Endothelial cell of umbilical vein (primary cell): ENCODE measurements around the gene PLEKHO1. TPM values are rescaled to one million over a fixed set of nuclear protein-coding genes. Genes with fewer than 3 reads are reported as not detected.

Experiments used
- BruUV-seq: library from RNA; stranded (reverse); fragments of 400-500 nt; replicated peaks from 2 replicates; lab custom pipeline; 2021; lab: Mats Ljungman, UMichigan
- CTCF ChIA-PET: fragments of 300-600, 350-600 bp; sonication (Branson Sonifier 250); formaldehyde crosslinking; loops from one replicate; lab custom pipeline; 2021; ENCODE audit warnings: antibody characterized with exemption, inconsistent platforms; lab: Charles Lee
- POLR2A ChIA-PET: fragments of 300-600, 350-600 bp; sonication (Branson Sonifier 250); formaldehyde crosslinking; loops from one replicate; lab custom pipeline; 2021; ENCODE audit warnings: antibody characterized with exemption, inconsistent platforms; lab: Charles Lee
- DNase-seq: peaks from one replicate; pipeline ENCODE4 v3.0.0-alpha.2; 2011; ENCODE audit warnings: low read depth, low spot score
- FAIRE-seq: peaks from 2 replicates; lab custom pipeline; 2011; peaks lifted over from hg19 to GRCh38; lab: Jason Lieb, UNC
- H2AFZ ChIP-seq: 2 replicates; pipeline ENCODE4 v1.6.0; 2012; ENCODE audit warnings: low read depth, low read length, control low read depth, inconsistent platforms
- H3K27ac ChIP-seq: 2 replicates; pipeline ENCODE4 v1.5.1; 2011; ENCODE audit warnings: low read depth, mild to moderate bottlenecking, control low read depth, low read length, moderate library complexity; ENCODE audit not compliant: insufficient read depth
- H3K27me3 ChIP-seq, 2 experiments: 2 replicates each; pipeline versions ENCODE4 v1.6.0 to v1.6.1; 2011; ENCODE audit warnings: low read length in 2 of 2, mixed read lengths in 1 of 2; ENCODE audit not compliant: control insufficient read depth in 2 of 2, insufficient read depth in 2 of 2
- H3K36me3 ChIP-seq, 2 experiments: 2 replicates in 1 of 2; 3 replicates in 1 of 2; pipeline ENCODE4 v1.5.1; 2011; ENCODE audit warnings: low read length in 2 of 2, mild to moderate bottlenecking in 1 of 2, moderate library complexity in 1 of 2; ENCODE audit not compliant: control insufficient read depth in 2 of 2, insufficient read depth in 2 of 2; ENCODE audit errors: extremely low read depth in 1 of 2
- H3K4me1 ChIP-seq: 3 replicates; pipeline ENCODE4 v1.5.1; 2011; ENCODE audit warnings: mild to moderate bottlenecking, low read length; ENCODE audit not compliant: control insufficient read depth, insufficient read depth; ENCODE audit errors: extremely low read depth
- H3K4me2 ChIP-seq: 2 replicates; pipeline ENCODE4 v1.6.1; 2011; ENCODE audit warnings: low read length, control low read depth, mixed read lengths; ENCODE audit not compliant: insufficient read depth
- H3K4me3 ChIP-seq, 3 experiments: fragments of 200-600 bp in 1 of 3; sonication (generic), shearing (Covaris generic) in 1 of 3; replicated peaks in 1 of 3; 2 replicates each; pipeline ENCODE4 v1.5.1; 2011 to 2016; ENCODE audit warnings: control low read depth in 3 of 3, low read length in 3 of 3, mild to moderate bottlenecking in 2 of 3, inconsistent platforms in 1 of 3, low read depth in 1 of 3, moderate library complexity in 1 of 3; ENCODE audit not compliant: insufficient read depth in 1 of 3
- H3K79me2 ChIP-seq: 2 replicates; pipeline ENCODE4 v1.6.0; 2012; ENCODE audit warnings: low read length, inconsistent platforms; ENCODE audit not compliant: control insufficient read depth, insufficient read depth
- H3K9ac ChIP-seq: replicated peaks from 2 replicates; pipeline ENCODE3; 2011; ENCODE audit warnings: low read length, control low read depth; ENCODE audit not compliant: insufficient read depth; ENCODE audit errors: extremely low read depth
- H3K9me1 ChIP-seq: replicated peaks from 3 replicates; pipeline ENCODE4 v1.6.0; 2011; ENCODE audit warnings: mild to moderate bottlenecking, low read length; ENCODE audit not compliant: control insufficient read depth, insufficient read depth; ENCODE audit errors: extremely low read depth
- H3K9me3 ChIP-seq: replicated peaks from 2 replicates; pipeline ENCODE4 v1.5.1; 2012; ENCODE audit warnings: low read length, inconsistent platforms; ENCODE audit not compliant: control insufficient read depth, insufficient read depth
- H4K20me1 ChIP-seq: replicated peaks from 2 replicates; pipeline ENCODE3; 2011; ENCODE audit warnings: mild to moderate bottlenecking, low read length; ENCODE audit not compliant: control insufficient read depth, insufficient read depth; ENCODE audit errors: extremely low read depth
- EZH2 ChIP-seq: IDR thresholded peaks from 2 replicates; pipeline ENCODE4 v1.6.1; 2012; ENCODE audit warnings: borderline replicate concordance, low read depth, mild to moderate bottlenecking, moderate library complexity, low read length, inconsistent platforms; ENCODE audit not compliant: severe bottlenecking
- FOS ChIP-seq: IDR thresholded peaks from 2 replicates; pipeline ENCODE4 v1.6.1; 2011; ENCODE audit warnings: mild to moderate bottlenecking, low read length, moderate library complexity, borderline replicate concordance; ENCODE audit not compliant: insufficient read depth
- GATA2 ChIP-seq: IDR thresholded peaks from 2 replicates; pipeline ENCODE4 v1.7.0; 2011; ENCODE audit warnings: low read depth, mild to moderate bottlenecking, moderate library complexity, mixed read lengths, low read length; ENCODE audit not compliant: insufficient read length, insufficient read depth
- JUN ChIP-seq: IDR thresholded peaks from 2 replicates; pipeline ENCODE4 v1.6.1; 2011; ENCODE audit warnings: borderline replicate concordance, low read depth; ENCODE audit not compliant: insufficient read length, insufficient read depth
- MAX ChIP-seq: IDR thresholded peaks from 2 replicates; pipeline ENCODE4 v1.6.1; 2011; ENCODE audit not compliant: insufficient read depth, insufficient read length
- MYC ChIP-seq: IDR thresholded peaks from one replicate; pipeline ENCODE4 v1.6.1; 2011; ENCODE audit warnings: mild to moderate bottlenecking, low read depth, low read length
- POLR2A ChIP-seq: IDR thresholded peaks from 2 replicates; pipeline ENCODE4 v1.6.1; 2012; ENCODE audit warnings: low read depth, mild to moderate bottlenecking, control low read depth, low read length
- dilution Hi-C: fragments of 300-500 bp; cut with MboI; formaldehyde crosslinking; loops from one replicate; pipeline ENCODE4 v1.15.0; 2019; ENCODE audit warnings: low sequenced_read_pairs; ENCODE audit not compliant: extremely low pct_ligation_motif_present
- intact Hi-C: fragments of 100-400 bp; cut with micrococcal nuclease; formaldehyde crosslinking; loops from one replicate; pipeline ENCODE4 v1.10.0; 2022
- polyA plus RNA-seq, 4 experiments: library from polyadenylated mRNA; depleted of rRNA in 3 of 4; stranded (reverse) in 3 of 4; unstranded in 1 of 4; fragments of >200 nt; gene quantifications; 2 replicates each; pipeline versions ENCODE4 v1.2.1 to v1.2.3, GENCODE V29; 2011 to 2012; ENCODE audit warnings: missing spikeins in 1 of 4
- total RNA-seq: library from RNA; stranded (reverse); gene quantifications from 2 replicates; pipeline ENCODE4 v1.2.3, GENCODE V29; 2021
- TF ChIP-seq, protein P1 (sequence below), 2 donors: IDR thresholded peaks; 1 replicate in 1 of 2; 2 replicates in 1 of 2; pipeline ENCODE4 v1.5.1; 2011; ENCODE audit warnings: low read length in 2 of 2, mild to moderate bottlenecking in 2 of 2, moderate library complexity in 2 of 2, control low read depth in 1 of 2, inconsistent platforms in 1 of 2, low read depth in 1 of 2; ENCODE audit not compliant: insufficient read depth in 1 of 2; ENCODE audit errors: extremely low read depth in 1 of 2

The PLEKHO1 gene
- total and polyA plus RNA-seq, 2 donors (not counting 3 experiments of a cell fraction or from before 2014, with no cell fraction given): 59.8 to 101 TPM

- Histone ChIP-seq H3K4me1 (no peaks in the 10 kb centered on the region), H3K9me3 (no peaks in the 10 kb centered on the region), H4K20me1 (no peaks in the 10 kb centered on the region), H3K79me2 (no peaks in the 10 kb centered on the region), H3K9ac (no peak overlapping the region), H3K4me3 (no peak overlapping the region), H3K27me3 (no peaks in the 10 kb centered on the region), H3K27ac (no peak overlapping the region), H3K4me2 (no peak overlapping the region), H3K36me3 (no peaks in the 10 kb centered on the region), H2AFZ (no peak overlapping the region), H3K9me1 (no peaks in the 10 kb centered on the region)
- POLR2A ChIA-PET: no interaction called here
- no peak for FAIRE-seq
- dilution Hi-C loops: no loop called here
- TF ChIP-seq GATA2 (no peak), JUN (no peak)
- TF ChIP-seq, protein P1, sequence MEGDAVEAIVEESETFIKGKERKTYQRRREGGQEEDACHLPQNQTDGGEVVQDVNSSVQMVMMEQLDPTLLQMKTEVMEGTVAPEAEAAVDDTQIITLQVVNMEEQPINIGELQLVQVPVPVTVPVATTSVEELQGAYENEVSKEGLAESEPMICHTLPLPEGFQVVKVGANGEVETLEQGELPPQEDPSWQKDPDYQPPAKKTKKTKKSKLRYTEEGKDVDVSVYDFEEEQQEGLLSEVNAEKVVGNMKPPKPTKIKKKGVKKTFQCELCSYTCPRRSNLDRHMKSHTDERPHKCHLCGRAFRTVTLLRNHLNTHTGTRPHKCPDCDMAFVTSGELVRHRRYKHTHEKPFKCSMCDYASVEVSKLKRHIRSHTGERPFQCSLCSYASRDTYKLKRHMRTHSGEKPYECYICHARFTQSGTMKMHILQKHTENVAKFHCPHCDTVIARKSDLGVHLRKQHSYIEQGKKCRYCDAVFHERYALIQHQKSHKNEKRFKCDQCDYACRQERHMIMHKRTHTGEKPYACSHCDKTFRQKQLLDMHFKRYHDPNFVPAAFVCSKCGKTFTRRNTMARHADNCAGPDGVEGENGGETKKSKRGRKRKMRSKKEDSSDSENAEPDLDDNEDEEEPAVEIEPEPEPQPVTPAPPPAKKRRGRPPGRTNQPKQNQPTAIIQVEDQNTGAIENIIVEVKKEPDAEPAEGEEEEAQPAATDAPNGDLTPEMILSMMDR (IDR thresholded peaks at IDR 0.05; ENCODE audit: extremely low read depth in 1 of 2, insufficient read depth in 1 of 2, low read depth in 1 of 2, low read length in 2 of 2): no peak
- no peak for DNase-seq
- CTCF ChIA-PET: interaction anchor here (0.8 to 1.5 kb wide), 3 partner anchors 14 to 59 kb away, joined by 3 to 4 read pairs (median 3); no protein-coding TSS in a partner anchor
- intact Hi-C loops: no loop called here
- no TSS peak for BruUV-seq
Observed at GRCh38 chr1:150127868-150128267, 21.8 kb upstream of the PLEKHO1 start.

DNA sequence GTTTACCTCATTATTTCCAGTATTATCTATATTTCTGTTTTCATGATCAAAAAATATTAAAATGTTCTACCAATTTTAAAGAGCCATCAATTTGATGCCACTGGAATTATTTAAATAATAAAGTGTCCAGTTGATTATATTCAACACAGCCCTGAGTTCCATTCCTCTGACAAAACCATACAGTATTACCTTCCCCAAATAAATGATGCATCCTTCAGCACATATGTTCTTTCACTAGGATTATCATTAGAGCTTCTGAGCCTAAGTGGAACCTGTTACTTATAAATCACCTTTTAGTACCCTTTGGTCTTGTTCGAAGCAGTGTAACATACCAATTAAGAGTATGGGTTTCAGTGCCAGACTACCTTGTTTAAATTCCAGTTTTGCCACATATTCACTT is 17.3 kb upstream of the PLEKHO1 start:
- Histone ChIP-seq H3K27ac (no peak overlapping the region), H3K27me3 (no peaks in the 10 kb centered on the region), H3K4me2 (no peak overlapping the region), H3K4me1 (no peaks in the 10 kb centered on the region), H2AFZ (no peak overlapping the region), H4K20me1 (no peaks in the 10 kb centered on the region), H3K9me3 (no peaks in the 10 kb centered on the region), H3K36me3 (no peaks in the 10 kb centered on the region), H3K9me1 (no peaks in the 10 kb centered on the region), H3K79me2 (no peaks in the 10 kb centered on the region), H3K4me3 (no peak overlapping the region), H3K9ac (no peak overlapping the region)
- BruUV-seq: no TSS peak
- dilution Hi-C loops: no loop called here
- FAIRE-seq (no peak), DNase-seq (no peak)
- ChIA-PET CTCF (interaction anchor here (1.5 to 1.9 kb wide), 2 partner anchors 34 to 82 kb away, joined by 5 read pairs; no protein-coding TSS in a partner anchor), POLR2A (no interaction called here)
- intact Hi-C loops: no loop called here
- no peak for TF ChIP-seq POLR2A
- TF ChIP-seq MAX: no peak
- TF ChIP-seq FOS: no peak
- no peak for TF ChIP-seq MYC
- TF ChIP-seq EZH2: no peak
